Measurements from ENCODE around the gene CEP120.

GRCh38 chr5:123299136-123299535, 124.1 kb downstream of the CEP120 start:
- TF ChIP-seq POLR2A (IDR thresholded peaks at IDR 0.05) = no peak
- TF ChIP-seq CTCF (IDR thresholded peaks at IDR 0.05) = no peak
